NT2/D1 (cell line): ENCODE data around the gene ABHD10.

Experiments used
- DNase-seq: peaks from one replicate; pipeline ENCODE4 v3.0.0-alpha.2; 2011; ENCODE audit warnings: low read depth, low spot score
- H3K27me3 ChIP-seq: 2 replicates; pipeline ENCODE4 v1.6.0; 2011; ENCODE audit warnings: mild to moderate bottlenecking; ENCODE audit not compliant: insufficient read length, insufficient read depth
- H3K36me3 ChIP-seq: 2 replicates; pipeline ENCODE4 v1.6.1; 2011; ENCODE audit warnings: mild to moderate bottlenecking, low read length, mixed read lengths; ENCODE audit not compliant: insufficient read depth, insufficient read length
- H3K4me1 ChIP-seq: 2 replicates; pipeline ENCODE4 v1.5.1; 2011; ENCODE audit not compliant: insufficient read depth, insufficient read length
- H3K4me3 ChIP-seq: 2 replicates; pipeline ENCODE4 v1.5.1; 2011; ENCODE audit warnings: low read depth; ENCODE audit not compliant: insufficient read length
- H3K9ac ChIP-seq: 2 replicates; pipeline ENCODE4 v1.6.0; 2011; ENCODE audit warnings: low read depth; ENCODE audit not compliant: insufficient read length
- H3K9me3 ChIP-seq: 2 replicates; pipeline ENCODE4 v1.5.1; 2011; ENCODE audit warnings: mild to moderate bottlenecking, low read length; ENCODE audit not compliant: insufficient read depth
- SUZ12 ChIP-seq: IDR thresholded peaks from 2 replicates; pipeline ENCODE4 v1.6.1; 2011; ENCODE audit not compliant: insufficient read length, insufficient read depth; ENCODE audit errors: extremely low read depth
- YY1 ChIP-seq: IDR thresholded peaks from 2 replicates; pipeline ENCODE4 v1.6.1; 2011; ENCODE audit not compliant: insufficient read length, insufficient read depth
- ZNF274 ChIP-seq: IDR thresholded peaks from 2 replicates; pipeline ENCODE4 v1.6.1; 2011; ENCODE audit warnings: mild to moderate bottlenecking, low read depth, low read length

The ABHD10 gene

DNA sequence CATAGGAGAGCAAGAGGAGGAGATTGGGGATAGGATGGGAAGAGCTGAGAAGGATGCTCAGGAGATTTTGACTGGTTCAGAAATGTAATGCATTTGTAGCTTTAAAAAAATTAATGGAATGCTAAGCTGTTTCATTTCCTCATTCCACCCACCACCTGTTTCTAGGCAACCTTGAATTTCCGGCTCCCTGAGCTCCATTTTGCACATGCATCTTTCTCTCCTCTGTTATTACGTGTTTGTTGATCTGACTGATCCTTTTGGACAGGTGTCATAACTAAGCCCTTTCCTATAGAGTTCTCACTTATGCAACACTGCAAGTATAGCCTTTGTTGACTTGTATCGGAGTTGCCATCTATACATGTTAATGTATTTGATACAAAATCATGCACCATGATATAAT, 60.0 kb downstream of the ABHD10 start:
- H3K27me3 ChIP-seq: no peaks in the 10 kb centered on the region
- no peaks in the 10 kb centered on the region for H3K36me3 ChIP-seq
- H3K9me3 ChIP-seq: 0 out of 2 replicates have a peak, but pooled peaks cover 5% of the 10 kb centered on the region
- no peak overlapping the region for H3K4me3 ChIP-seq
- H3K9ac ChIP-seq: no peak overlapping the region
- no peak for DNase-seq
- no peaks in the 10 kb centered on the region for H3K4me1 ChIP-seq
- no peak for TF ChIP-seq YY1
- TF ChIP-seq SUZ12: no peak
- no peak for TF ChIP-seq ZNF274

DNA sequence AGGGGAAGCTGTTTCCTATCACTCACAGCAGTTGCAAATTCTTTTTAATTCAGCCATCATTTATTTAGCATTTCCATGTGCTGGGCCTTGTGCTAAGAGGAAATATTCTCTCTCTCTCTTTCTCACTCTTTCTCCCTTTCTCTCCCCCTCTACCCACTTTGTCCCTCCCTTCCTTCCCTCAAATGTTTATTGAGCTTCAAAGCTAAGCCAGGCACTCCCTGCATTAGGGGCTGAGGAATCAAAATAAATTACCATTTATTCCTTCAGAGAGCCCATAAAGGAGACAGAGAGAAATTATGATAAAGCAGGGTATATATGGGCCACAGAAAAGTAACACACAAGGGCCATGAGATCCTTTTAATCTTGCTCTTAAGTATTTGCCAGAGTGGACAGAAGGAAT, 62.5 kb downstream of the ABHD10 start:
- Histone ChIP-seq H3K27me3 (no peaks in the 10 kb centered on the region), H3K9me3 (0 out of 2 replicates have a peak, but pooled peaks cover 5% of the 10 kb centered on the region), H3K4me1 (no peaks in the 10 kb centered on the region), H3K36me3 (no peaks in the 10 kb centered on the region), H3K9ac (no peak overlapping the region), H3K4me3 (no peak overlapping the region)
- DNase-seq: no peak
- TF ChIP-seq YY1 (no peak), SUZ12 (no peak), ZNF274 (no peak)

DNA sequence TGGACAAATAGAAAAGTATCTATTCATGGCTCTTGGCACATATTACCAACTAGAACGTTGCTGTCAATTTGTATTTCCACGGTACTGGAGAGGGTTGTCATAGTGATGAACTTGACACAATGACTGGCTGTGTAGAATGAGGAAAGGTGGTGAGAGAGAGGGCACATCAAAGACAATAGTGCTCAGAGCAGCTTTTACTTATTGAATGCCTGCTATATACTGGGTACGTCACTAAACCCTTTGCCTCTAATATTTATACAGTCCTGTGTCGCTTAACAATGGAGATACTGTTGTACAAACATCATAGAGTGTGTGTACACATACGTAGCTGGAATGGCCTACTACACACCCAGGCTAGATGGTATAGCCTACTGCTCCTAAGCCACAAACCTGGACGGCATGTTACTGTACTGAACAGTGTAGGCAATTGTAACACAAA, 64.0 kb downstream of the ABHD10 start:
- no peaks in the 10 kb centered on the region for H3K9me3 ChIP-seq
- no peak overlapping the region for H3K4me3 ChIP-seq
- TF ChIP-seq SUZ12: no peak
- TF ChIP-seq YY1: no peak
- TF ChIP-seq ZNF274: no peak
- no peak overlapping the region for H3K9ac ChIP-seq
- no peaks in the 10 kb centered on the region for H3K36me3 ChIP-seq
- no peak for DNase-seq
- H3K27me3 ChIP-seq: no peaks in the 10 kb centered on the region
- H3K4me1 ChIP-seq: no peaks in the 10 kb centered on the region
